Esophagus squamous epithelium (tissue), 4 donors: ENCODE measurements around the gene TUBA3C.

ENCODE experiments used
- POLR2A ChIP-seq, 4 donors: fragments of 450-650 bp; IDR thresholded peaks; one replicate each; pipeline ENCODE4 v1.6.1; 2017; ENCODE audit warnings: antibody characterized with exemption in 4 of 4, mild to moderate bottlenecking in 4 of 4, moderate library complexity in 3 of 4
- TF ChIP-seq, protein P1 (sequence below), 6 experiments: fragments of 450-650 bp in 4 of 6; fragments of 200-600 bp in 2 of 6; sonication (generic) in 2 of 6; IDR thresholded peaks; one replicate each; pipeline ENCODE4 v1.5.1; 2016 to 2019; ENCODE audit warnings: antibody characterized with exemption in 6 of 6, mild to moderate bottlenecking in 4 of 6, moderate library complexity in 4 of 6

DNA sequence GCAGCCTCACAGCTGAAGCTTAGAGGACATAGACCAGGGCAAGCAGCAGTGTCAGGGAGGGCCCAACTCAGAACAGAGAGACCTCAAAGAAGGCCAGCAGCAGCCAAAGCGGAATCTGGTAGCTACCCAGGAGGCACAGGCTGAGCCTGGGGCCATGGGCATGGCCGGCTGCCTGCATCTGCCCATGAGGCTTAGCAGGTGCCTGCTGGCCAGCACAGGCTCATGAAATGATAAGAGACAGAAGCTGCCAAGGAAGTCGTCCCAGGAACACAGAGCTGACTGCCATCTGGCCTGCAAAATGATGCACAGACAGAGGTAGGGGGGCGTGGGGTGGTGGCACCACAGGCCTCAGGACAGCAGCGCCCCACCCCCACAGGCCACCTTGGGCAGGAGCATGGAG, 29.2 kb downstream of the TUBA3C start:
- TF ChIP-seq POLR2A (IDR thresholded peaks at IDR 0.05), result no peak
- TF ChIP-seq, protein P1, sequence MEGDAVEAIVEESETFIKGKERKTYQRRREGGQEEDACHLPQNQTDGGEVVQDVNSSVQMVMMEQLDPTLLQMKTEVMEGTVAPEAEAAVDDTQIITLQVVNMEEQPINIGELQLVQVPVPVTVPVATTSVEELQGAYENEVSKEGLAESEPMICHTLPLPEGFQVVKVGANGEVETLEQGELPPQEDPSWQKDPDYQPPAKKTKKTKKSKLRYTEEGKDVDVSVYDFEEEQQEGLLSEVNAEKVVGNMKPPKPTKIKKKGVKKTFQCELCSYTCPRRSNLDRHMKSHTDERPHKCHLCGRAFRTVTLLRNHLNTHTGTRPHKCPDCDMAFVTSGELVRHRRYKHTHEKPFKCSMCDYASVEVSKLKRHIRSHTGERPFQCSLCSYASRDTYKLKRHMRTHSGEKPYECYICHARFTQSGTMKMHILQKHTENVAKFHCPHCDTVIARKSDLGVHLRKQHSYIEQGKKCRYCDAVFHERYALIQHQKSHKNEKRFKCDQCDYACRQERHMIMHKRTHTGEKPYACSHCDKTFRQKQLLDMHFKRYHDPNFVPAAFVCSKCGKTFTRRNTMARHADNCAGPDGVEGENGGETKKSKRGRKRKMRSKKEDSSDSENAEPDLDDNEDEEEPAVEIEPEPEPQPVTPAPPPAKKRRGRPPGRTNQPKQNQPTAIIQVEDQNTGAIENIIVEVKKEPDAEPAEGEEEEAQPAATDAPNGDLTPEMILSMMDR (IDR thresholded peaks at IDR 0.05), result no peak
